SU-DHL-6 (cell line): ENCODE data around the gene CNTN2.

ENCODE experiments used
- H2AFZ ChIP-seq: fragments of 200-600 bp; sonication (generic); 2 replicates; pipeline ENCODE4 v1.6.1; 2014; ENCODE audit warnings: low read depth, mild to moderate bottlenecking, moderate library complexity, mixed read lengths, antibody characterized with exemption, low read length; ENCODE audit not compliant: severe bottlenecking
- H3F3A ChIP-seq: fragments of 200-600 bp; shearing (Covaris generic); 2 replicates; pipeline ENCODE4 v1.6.0; 2016; ENCODE audit warnings: antibody characterized with exemption, mild to moderate bottlenecking; ENCODE audit not compliant: insufficient read depth
- H3K27ac ChIP-seq: fragments of 200-600 bp; sonication (generic); 2 replicates; pipeline ENCODE4 v1.5.1; 2016; ENCODE audit warnings: low read depth, mild to moderate bottlenecking, low read length, moderate library complexity, mixed read lengths
- H3K27me3 ChIP-seq: fragments of 200-600 bp; sonication (generic), shearing (Covaris generic); 2 replicates; pipeline ENCODE4 v1.6.0; 2014; ENCODE audit warnings: mild to moderate bottlenecking, low read length
- H3K36me3 ChIP-seq: fragments of 200-600 bp; sonication (generic); 2 replicates; pipeline ENCODE4 v1.6.1; 2014; ENCODE audit warnings: mild to moderate bottlenecking, low read length, mixed read lengths
- H3K4me2 ChIP-seq: fragments of 300-600, 200-600 bp; shearing (Covaris generic), sonication (generic); 2 replicates; pipeline ENCODE4 v1.6.0; 2014; ENCODE audit warnings: low read length, low read depth, mild to moderate bottlenecking; ENCODE audit not compliant: poor library complexity, severe bottlenecking
- H3K4me3 ChIP-seq: fragments of 200-600 bp; sonication (generic); 2 replicates; pipeline ENCODE4 v1.5.1; 2014; ENCODE audit warnings: antibody characterized with exemption, low read length, mild to moderate bottlenecking, mixed read lengths; ENCODE audit not compliant: insufficient read depth, poor library complexity, severe bottlenecking
- H3K79me2 ChIP-seq: fragments of 200-600 bp; sonication (generic); 2 replicates; pipeline ENCODE4 v1.6.1; 2014; ENCODE audit warnings: mild to moderate bottlenecking, low read length, moderate library complexity; ENCODE audit not compliant: insufficient read depth
- H3K9ac ChIP-seq: fragments of 200-600 bp; sonication (generic); 2 replicates; pipeline ENCODE4 v1.7.0; 2014; ENCODE audit warnings: mild to moderate bottlenecking, low read length
- H3K9me2 ChIP-seq: fragments of 200-600 bp; sonication (generic); replicated peaks from 2 replicates; pipeline ENCODE4 v1.6.1; 2014; ENCODE audit warnings: low read length; ENCODE audit not compliant: insufficient read depth
- H3K9me3 ChIP-seq: fragments of 200-600 bp; sonication (generic); 2 replicates; pipeline ENCODE4 v1.6.1; 2014; ENCODE audit warnings: low read length, mixed read lengths; ENCODE audit not compliant: insufficient read depth
- H4K20me1 ChIP-seq: fragments of 200-600 bp; sonication (generic); 2 replicates; pipeline ENCODE4 v1.6.1; 2014; ENCODE audit warnings: low read depth, mild to moderate bottlenecking, antibody characterized with exemption, low read length, moderate library complexity, mixed read lengths
- CTCF ChIP-seq: fragments of 200-600 bp; sonication (generic); IDR thresholded peaks from one replicate; pipeline ENCODE4 v1.5.1; 2017; ENCODE audit warnings: antibody characterized with exemption, mild to moderate bottlenecking, low read length, moderate library complexity; ENCODE audit not compliant: insufficient read depth, poor library complexity, severe bottlenecking
- EZH2phosphoT487 ChIP-seq: fragments of 200-600 bp; sonication (generic), shearing (Covaris generic); conservative IDR thresholded peaks from 2 replicates; pipeline ENCODE4 v1.6.1; 2018; ENCODE audit warnings: mild to moderate bottlenecking, antibody characterized with exemption, low read length, moderate library complexity, mixed read lengths

CNTN2 gene

GRCh38 chr1:205122489-205122882, 79.5 kb downstream of the CNTN2 start:
- Histone ChIP-seq H3K4me2 (peak overlapping the region; percentile 80), H3K27ac (peak overlapping the region; percentile 44), H3K27me3 (no peaks in the 10 kb centered on the region), H3K4me3 (peak overlapping the region; percentile 62), H3K9me3 (no peaks in the 10 kb centered on the region), H4K20me1 (no peaks in the 10 kb centered on the region), H3K9ac (peak overlapping the region; percentile 84), H3K79me2 (peaks cover 41% of the 10 kb centered on the region), H3K9me2 (no peaks in the 10 kb centered on the region), H3K36me3 (no peaks in the 10 kb centered on the region), H2AFZ (peak overlapping the region; percentile 95), H3F3A (0 out of 2 replicates have a peak, but pooled peaks cover 7% of the 10 kb centered on the region)
- TF ChIP-seq EZH2phosphoT487 (no peak), CTCF (no peak)

- no peaks in the 10 kb centered on the region for H3K36me3 ChIP-seq
- no peak overlapping the region for H3K27ac ChIP-seq
- no peak for TF ChIP-seq EZH2phosphoT487
- no peak for TF ChIP-seq CTCF
- H3K9me3 ChIP-seq: no peaks in the 10 kb centered on the region
- H2AFZ ChIP-seq: peak overlapping the region; percentile 88
- H3K9ac ChIP-seq: no peak overlapping the region
- no peaks in the 10 kb centered on the region for H3K9me2 ChIP-seq
- H3K79me2 ChIP-seq: peaks cover 21% of the 10 kb centered on the region
- peak overlapping the region; percentile 30 for H3K4me2 ChIP-seq
- H3K27me3 ChIP-seq: no peaks in the 10 kb centered on the region
- H3F3A ChIP-seq: 0 out of 2 replicates have a peak, but pooled peaks cover 7% of the 10 kb centered on the region
- H4K20me1 ChIP-seq: no peaks in the 10 kb centered on the region
- no peak overlapping the region for H3K4me3 ChIP-seq
Measured at GRCh38 chr1:205124726-205125125, 81.7 kb downstream of the CNTN2 start.

GRCh38 chr1:205127646-205128045, 84.6 kb downstream of the CNTN2 start:
- Histone ChIP-seq H3K9me3 (no peaks in the 10 kb centered on the region), H3K27ac (no peak overlapping the region), H3K79me2 (no peaks in the 10 kb centered on the region), H4K20me1 (no peaks in the 10 kb centered on the region), H3K4me2 (no peak overlapping the region), H3K4me3 (no peak overlapping the region), H3K9me2 (no peaks in the 10 kb centered on the region), H3K27me3 (no peaks in the 10 kb centered on the region), H3K36me3 (no peaks in the 10 kb centered on the region), H3K9ac (no peak overlapping the region), H3F3A (0 out of 2 replicates have a peak, but pooled peaks cover 7% of the 10 kb centered on the region), H2AFZ (no peak overlapping the region)
- no peak for TF ChIP-seq EZH2phosphoT487
- no peak for TF ChIP-seq CTCF
